ENCODE measurements around the gene ZFPM1. TPM values are rescaled to one million over a fixed set of nuclear protein-coding genes. Genes with fewer than 3 reads are reported as not detected.

ZFPM1 gene
- total RNA-seq, 1 experiment from 2014 or later, result 14.6 TPM

DNA sequence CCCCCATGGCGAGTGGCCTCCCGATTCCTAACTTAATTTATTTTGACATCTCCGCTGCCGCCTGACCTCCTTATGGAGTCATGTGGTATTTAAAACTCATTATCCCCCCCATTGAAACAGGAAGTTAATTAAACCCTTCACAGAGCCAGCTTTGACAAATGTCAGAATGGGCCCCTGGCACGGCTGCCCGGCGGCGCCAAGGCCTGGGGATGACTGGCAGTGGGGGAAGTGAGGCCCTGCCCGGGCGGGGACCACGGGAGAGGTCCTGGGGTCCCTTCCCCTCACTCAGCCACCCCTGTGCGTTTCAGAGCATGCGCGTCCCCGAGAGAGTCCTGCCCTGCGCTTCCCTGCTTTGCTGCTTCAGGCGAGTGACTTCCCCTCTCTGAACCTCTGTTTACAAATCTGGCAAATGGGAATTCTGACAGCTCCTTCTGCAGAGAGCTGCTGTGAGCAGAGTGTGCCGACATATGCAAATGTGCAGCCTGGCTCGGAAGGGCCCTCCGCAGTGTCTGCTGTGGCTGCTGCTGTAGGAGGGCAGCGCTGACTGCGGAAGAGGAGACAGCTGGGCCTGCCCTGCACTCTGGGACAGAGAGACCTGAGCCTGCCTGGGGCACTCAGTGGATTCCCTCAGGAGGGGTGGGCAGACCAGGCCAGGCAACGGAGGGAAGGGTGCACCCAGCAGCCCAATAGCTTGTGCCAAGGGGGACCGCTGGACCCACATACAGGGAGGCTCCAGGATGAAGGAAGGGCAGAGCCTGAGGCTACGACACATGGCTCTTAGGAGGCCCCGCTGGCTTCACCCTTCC lies 4.4 kb upstream of the ZFPM1 start:
- Histone ChIP-seq H3K9me3 (ENCODE audit: control insufficient read depth in 1 of 2, insufficient read depth in 1 of 2, low read depth in 1 of 2, low read length in 2 of 2) (no peaks in the 10 kb centered on the region), H3K36me3 (ENCODE audit: control insufficient read depth in 1 of 2, insufficient read depth in 2 of 2, low read length in 2 of 2) (no peaks in the 10 kb centered on the region), H4K20me1 (ENCODE audit: insufficient read depth) (no peaks in the 10 kb centered on the region), H3K79me2 (ENCODE audit: insufficient read depth, low read length) (peaks cover under 1% of the 10 kb centered on the region; the same call in 1 of the 2 replicates), H3K4me2 (ENCODE audit: low read length) (no peak overlapping the region), H3K27me3 (ENCODE audit: insufficient read depth, low read length) (no peaks in the 10 kb centered on the region), H3K4me1 (ENCODE audit: control insufficient read depth in 1 of 2, insufficient read depth in 2 of 2, low read length in 2 of 2) (peaks cover 14 to 23% of the 10 kb centered on the region in 2 experiments), H3K4me3 (replicated peaks in 1 of 2; ENCODE audit: low read depth in 1 of 2, low read length in 2 of 2) (no peak overlapping the region), H3K9me2 (ENCODE audit: insufficient read depth) (no peaks in the 10 kb centered on the region), H2AFZ (ENCODE audit: low read depth, low read length, poor library complexity, severe bottlenecking) (no peak overlapping the region), H3K9ac (ENCODE audit: low read length) (no peak overlapping the region), H3K27ac (ENCODE audit: low read depth, low read length) (no peak overlapping the region; the same call in 1 of the 2 replicates)
- ChIA-PET POLR2A (no interaction called here), RAD21 (ENCODE audit: low non-redundant PET in 1 of 2, low total read pairs in 2 of 2, uncharacterized antibody in 2 of 2, unreplicated experiment in 2 of 2) (no interaction called here), CTCF (interaction anchor here (2.7 kb wide), 1 partner anchor 11 kb away, joined by 7 read pairs; no protein-coding TSS in a partner anchor)
- BruUV-seq (replicated peaks), result no TSS peak
- intact Hi-C loops (cut with micrococcal nuclease), result no loop called here
- DNase-seq (ENCODE audit: low read depth, low spot score), result no peak
- ATAC-seq, result no peak
- no peak for TF ChIP-seq ZFX (IDR thresholded peaks at IDR 0.05)
- TF ChIP-seq, protein P1, sequence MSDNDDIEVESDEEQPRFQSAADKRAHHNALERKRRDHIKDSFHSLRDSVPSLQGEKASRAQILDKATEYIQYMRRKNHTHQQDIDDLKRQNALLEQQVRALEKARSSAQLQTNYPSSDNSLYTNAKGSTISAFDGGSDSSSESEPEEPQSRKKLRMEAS (IDR thresholded peaks at IDR 0.05), result no peak
- no peak for TF ChIP-seq POLR2AphosphoS5 (IDR thresholded peaks at IDR 0.05; ENCODE audit: low read depth, low read length)
- TF ChIP-seq EGR1 (IDR thresholded peaks at IDR 0.05; ENCODE audit: low read depth), result no peak
- no peak for TF ChIP-seq ELF1 (IDR thresholded peaks at IDR 0.05; ENCODE audit: borderline replicate concordance, low read depth)
- TF ChIP-seq, protein P2, sequence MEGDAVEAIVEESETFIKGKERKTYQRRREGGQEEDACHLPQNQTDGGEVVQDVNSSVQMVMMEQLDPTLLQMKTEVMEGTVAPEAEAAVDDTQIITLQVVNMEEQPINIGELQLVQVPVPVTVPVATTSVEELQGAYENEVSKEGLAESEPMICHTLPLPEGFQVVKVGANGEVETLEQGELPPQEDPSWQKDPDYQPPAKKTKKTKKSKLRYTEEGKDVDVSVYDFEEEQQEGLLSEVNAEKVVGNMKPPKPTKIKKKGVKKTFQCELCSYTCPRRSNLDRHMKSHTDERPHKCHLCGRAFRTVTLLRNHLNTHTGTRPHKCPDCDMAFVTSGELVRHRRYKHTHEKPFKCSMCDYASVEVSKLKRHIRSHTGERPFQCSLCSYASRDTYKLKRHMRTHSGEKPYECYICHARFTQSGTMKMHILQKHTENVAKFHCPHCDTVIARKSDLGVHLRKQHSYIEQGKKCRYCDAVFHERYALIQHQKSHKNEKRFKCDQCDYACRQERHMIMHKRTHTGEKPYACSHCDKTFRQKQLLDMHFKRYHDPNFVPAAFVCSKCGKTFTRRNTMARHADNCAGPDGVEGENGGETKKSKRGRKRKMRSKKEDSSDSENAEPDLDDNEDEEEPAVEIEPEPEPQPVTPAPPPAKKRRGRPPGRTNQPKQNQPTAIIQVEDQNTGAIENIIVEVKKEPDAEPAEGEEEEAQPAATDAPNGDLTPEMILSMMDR (IDR thresholded peaks at IDR 0.05 in 2 of 3, conservative IDR thresholded peaks at IDR 0.05 in 1 of 3; ENCODE audit: borderline replicate concordance in 1 of 3, insufficient read depth in 1 of 3, low read depth in 2 of 3, low read length in 2 of 3), result no peak
- TF ChIP-seq POLR2A (IDR thresholded peaks at IDR 0.05; ENCODE audit: borderline replicate concordance, extremely low read depth, insufficient read depth, insufficient read length), result no peak
- TF ChIP-seq EZH2phosphoT487 (IDR thresholded peaks at IDR 0.05; ENCODE audit: borderline replicate concordance), result no peak
- TF ChIP-seq EZH2 (IDR thresholded peaks at IDR 0.05), result no peak
- TF ChIP-seq SIN3A (IDR thresholded peaks at IDR 0.05; ENCODE audit: low read depth), result no peak
- TF ChIP-seq, protein P3, sequence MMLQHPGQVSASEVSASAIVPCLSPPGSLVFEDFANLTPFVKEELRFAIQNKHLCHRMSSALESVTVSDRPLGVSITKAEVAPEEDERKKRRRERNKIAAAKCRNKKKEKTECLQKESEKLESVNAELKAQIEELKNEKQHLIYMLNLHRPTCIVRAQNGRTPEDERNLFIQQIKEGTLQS (IDR thresholded peaks at IDR 0.05), result no peak
- no peak for TF ChIP-seq YY1 (IDR thresholded peaks at IDR 0.05; ENCODE audit: extremely low read depth, insufficient replicate concordance, low read depth, low read length)
- no peak for TF ChIP-seq RAD21 (IDR thresholded peaks at IDR 0.05; ENCODE audit: low read depth)
- no peak for TF ChIP-seq TCF7L2 (IDR thresholded peaks at IDR 0.05; ENCODE audit: borderline replicate concordance, extremely low read depth, insufficient read depth, insufficient read length)
- TF ChIP-seq, protein P4, sequence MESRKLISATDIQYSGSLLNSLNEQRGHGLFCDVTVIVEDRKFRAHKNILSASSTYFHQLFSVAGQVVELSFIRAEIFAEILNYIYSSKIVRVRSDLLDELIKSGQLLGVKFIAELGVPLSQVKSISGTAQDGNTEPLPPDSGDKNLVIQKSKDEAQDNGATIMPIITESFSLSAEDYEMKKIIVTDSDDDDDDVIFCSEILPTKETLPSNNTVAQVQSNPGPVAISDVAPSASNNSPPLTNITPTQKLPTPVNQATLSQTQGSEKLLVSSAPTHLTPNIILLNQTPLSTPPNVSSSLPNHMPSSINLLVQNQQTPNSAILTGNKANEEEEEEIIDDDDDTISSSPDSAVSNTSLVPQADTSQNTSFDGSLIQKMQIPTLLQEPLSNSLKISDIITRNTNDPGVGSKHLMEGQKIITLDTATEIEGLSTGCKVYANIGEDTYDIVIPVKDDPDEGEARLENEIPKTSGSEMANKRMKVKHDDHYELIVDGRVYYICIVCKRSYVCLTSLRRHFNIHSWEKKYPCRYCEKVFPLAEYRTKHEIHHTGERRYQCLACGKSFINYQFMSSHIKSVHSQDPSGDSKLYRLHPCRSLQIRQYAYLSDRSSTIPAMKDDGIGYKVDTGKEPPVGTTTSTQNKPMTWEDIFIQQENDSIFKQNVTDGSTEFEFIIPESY (IDR thresholded peaks at IDR 0.05; ENCODE audit: extremely low read depth, insufficient replicate concordance, low read length), result no peak
- no peak for TF ChIP-seq SP1 (IDR thresholded peaks at IDR 0.05; ENCODE audit: low read depth)
- no peak for TF ChIP-seq SRF (IDR thresholded peaks at IDR 0.05; ENCODE audit: low read depth)
- no peak for TF ChIP-seq CEBPB (IDR thresholded peaks at IDR 0.05; ENCODE audit: low read depth)

All from HCT116 (cell line).